GM23248 (cell line): ENCODE measurements around the gene RAD51B.

ENCODE experiments used
- EZH2 ChIP-seq: fragments of 200-600 bp; sonication (generic); IDR thresholded peaks from 2 replicates; pipeline ENCODE4 v1.6.1; 2018; ENCODE audit warnings: antibody characterized with exemption, mild to moderate bottlenecking; ENCODE audit not compliant: insufficient read depth, poor library complexity, severe bottlenecking
- EZH2phosphoT487 ChIP-seq: fragments of 200-600 bp; sonication (generic); IDR thresholded peaks from 2 replicates; pipeline ENCODE4 v1.6.1; 2018; ENCODE audit warnings: antibody characterized with exemption, moderate library complexity, mild to moderate bottlenecking, low read depth; ENCODE audit not compliant: insufficient read depth

GRCh38 chr14:68062651-68063050, 243.1 kb downstream of the RAD51B start:
- TF ChIP-seq EZH2 = no peak
- no peak for TF ChIP-seq EZH2phosphoT487
